ENCODE measurements around the gene TBXAS1.

DNA sequence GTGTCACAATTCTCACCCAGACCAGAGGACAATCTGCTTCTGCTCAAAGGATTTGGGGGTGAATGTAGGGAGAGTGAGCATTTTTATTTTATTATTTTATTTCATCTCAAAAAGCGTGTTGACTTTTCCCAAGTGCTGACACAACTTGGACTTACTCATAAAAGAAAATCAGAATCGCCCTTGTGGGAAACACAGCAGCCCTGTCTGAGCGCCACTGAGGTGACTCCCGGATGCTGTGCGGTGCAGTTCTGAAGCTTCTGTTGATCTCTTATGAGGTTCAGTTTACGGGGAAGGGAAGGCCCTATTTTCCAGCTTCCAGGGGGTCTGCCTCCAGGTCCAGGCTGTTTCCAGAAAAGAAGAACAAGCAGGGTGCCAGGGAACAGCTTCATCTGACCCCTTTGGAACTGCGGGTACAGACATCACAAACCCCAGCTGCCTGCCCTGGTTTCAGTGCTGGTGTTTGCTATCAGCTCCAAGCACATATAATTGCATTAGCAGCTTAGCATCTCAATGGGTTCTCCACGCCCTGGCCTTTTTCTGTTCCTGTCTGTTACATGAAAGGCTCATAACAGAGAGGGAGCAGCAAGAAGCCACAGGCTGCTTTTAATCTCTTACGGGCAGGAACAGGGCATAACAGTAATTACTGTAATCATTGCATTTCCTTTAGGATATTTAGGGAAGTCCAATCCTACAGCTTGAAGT lies 181.3 kb downstream of the TBXAS1 start:
- TF ChIP-seq, protein P1, sequence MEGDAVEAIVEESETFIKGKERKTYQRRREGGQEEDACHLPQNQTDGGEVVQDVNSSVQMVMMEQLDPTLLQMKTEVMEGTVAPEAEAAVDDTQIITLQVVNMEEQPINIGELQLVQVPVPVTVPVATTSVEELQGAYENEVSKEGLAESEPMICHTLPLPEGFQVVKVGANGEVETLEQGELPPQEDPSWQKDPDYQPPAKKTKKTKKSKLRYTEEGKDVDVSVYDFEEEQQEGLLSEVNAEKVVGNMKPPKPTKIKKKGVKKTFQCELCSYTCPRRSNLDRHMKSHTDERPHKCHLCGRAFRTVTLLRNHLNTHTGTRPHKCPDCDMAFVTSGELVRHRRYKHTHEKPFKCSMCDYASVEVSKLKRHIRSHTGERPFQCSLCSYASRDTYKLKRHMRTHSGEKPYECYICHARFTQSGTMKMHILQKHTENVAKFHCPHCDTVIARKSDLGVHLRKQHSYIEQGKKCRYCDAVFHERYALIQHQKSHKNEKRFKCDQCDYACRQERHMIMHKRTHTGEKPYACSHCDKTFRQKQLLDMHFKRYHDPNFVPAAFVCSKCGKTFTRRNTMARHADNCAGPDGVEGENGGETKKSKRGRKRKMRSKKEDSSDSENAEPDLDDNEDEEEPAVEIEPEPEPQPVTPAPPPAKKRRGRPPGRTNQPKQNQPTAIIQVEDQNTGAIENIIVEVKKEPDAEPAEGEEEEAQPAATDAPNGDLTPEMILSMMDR (IDR thresholded peaks at IDR 0.05; ENCODE audit: insufficient read depth, low read length, poor library complexity, severe bottlenecking) = no peak
- no peak for TF ChIP-seq EZH2phosphoT487 (conservative IDR thresholded peaks at IDR 0.05; ENCODE audit: low read length)
